Liver (tissue), 3 donors: ENCODE measurements around the gene PRSS1.

Source experiments
- FOXA1 ChIP-seq: IDR thresholded peaks from 2 replicates; pipeline ENCODE4 v1.6.1; 2016; ENCODE audit warnings: antibody characterized with exemption
- GABPA ChIP-seq, 2 donors: IDR thresholded peaks in 1 of 2; conservative IDR thresholded peaks in 1 of 2; 2 replicates each; pipeline ENCODE4 v1.6.1; 2016; ENCODE audit warnings: antibody characterized with exemption in 2 of 2, mild to moderate bottlenecking in 1 of 2, moderate library complexity in 1 of 2
- NR2F2 ChIP-seq: IDR thresholded peaks from 2 replicates; pipeline ENCODE4 v1.6.1; 2016; ENCODE audit warnings: antibody characterized with exemption
- REST ChIP-seq: IDR thresholded peaks from 2 replicates; pipeline ENCODE4 v1.6.1; 2016; ENCODE audit warnings: antibody characterized with exemption, mild to moderate bottlenecking
- TAF1 ChIP-seq: conservative IDR thresholded peaks from 2 replicates; pipeline ENCODE4 v1.6.1; 2016; ENCODE audit warnings: antibody characterized with exemption, mild to moderate bottlenecking
- YY1 ChIP-seq: IDR thresholded peaks from 2 replicates; pipeline ENCODE4 v1.6.1; 2016; ENCODE audit warnings: antibody characterized with exemption, mild to moderate bottlenecking
- TF ChIP-seq, protein P1 (sequence below): fragments of 150-350 bp; IDR thresholded peaks from 2 replicates; pipeline ENCODE4 v1.5.1; 2017; ENCODE audit warnings: improper control_type of control experiment, low read depth, low read length; ENCODE audit not compliant: missing input control
- TF ChIP-seq, protein P2 (sequence below): IDR thresholded peaks from 2 replicates; pipeline ENCODE4 v1.6.1; 2016; ENCODE audit warnings: antibody characterized with exemption
- donor health status: healthy.
- donor health status: healthy.

GRCh38 chr7:142793156-142793555 lies 43.9 kb downstream of the PRSS1 start:
- TF ChIP-seq, protein P1, sequence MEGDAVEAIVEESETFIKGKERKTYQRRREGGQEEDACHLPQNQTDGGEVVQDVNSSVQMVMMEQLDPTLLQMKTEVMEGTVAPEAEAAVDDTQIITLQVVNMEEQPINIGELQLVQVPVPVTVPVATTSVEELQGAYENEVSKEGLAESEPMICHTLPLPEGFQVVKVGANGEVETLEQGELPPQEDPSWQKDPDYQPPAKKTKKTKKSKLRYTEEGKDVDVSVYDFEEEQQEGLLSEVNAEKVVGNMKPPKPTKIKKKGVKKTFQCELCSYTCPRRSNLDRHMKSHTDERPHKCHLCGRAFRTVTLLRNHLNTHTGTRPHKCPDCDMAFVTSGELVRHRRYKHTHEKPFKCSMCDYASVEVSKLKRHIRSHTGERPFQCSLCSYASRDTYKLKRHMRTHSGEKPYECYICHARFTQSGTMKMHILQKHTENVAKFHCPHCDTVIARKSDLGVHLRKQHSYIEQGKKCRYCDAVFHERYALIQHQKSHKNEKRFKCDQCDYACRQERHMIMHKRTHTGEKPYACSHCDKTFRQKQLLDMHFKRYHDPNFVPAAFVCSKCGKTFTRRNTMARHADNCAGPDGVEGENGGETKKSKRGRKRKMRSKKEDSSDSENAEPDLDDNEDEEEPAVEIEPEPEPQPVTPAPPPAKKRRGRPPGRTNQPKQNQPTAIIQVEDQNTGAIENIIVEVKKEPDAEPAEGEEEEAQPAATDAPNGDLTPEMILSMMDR: no peak
- TF ChIP-seq, protein P2, sequence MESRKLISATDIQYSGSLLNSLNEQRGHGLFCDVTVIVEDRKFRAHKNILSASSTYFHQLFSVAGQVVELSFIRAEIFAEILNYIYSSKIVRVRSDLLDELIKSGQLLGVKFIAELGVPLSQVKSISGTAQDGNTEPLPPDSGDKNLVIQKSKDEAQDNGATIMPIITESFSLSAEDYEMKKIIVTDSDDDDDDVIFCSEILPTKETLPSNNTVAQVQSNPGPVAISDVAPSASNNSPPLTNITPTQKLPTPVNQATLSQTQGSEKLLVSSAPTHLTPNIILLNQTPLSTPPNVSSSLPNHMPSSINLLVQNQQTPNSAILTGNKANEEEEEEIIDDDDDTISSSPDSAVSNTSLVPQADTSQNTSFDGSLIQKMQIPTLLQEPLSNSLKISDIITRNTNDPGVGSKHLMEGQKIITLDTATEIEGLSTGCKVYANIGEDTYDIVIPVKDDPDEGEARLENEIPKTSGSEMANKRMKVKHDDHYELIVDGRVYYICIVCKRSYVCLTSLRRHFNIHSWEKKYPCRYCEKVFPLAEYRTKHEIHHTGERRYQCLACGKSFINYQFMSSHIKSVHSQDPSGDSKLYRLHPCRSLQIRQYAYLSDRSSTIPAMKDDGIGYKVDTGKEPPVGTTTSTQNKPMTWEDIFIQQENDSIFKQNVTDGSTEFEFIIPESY: no peak
- TF ChIP-seq REST: no peak
- TF ChIP-seq NR2F2: no peak
- TF ChIP-seq YY1: no peak
- TF ChIP-seq TAF1: no peak
- TF ChIP-seq GABPA (IDR thresholded peaks at IDR 0.05 in 1 of 2, conservative IDR thresholded peaks at IDR 0.05 in 1 of 2): no peak
- no peak for TF ChIP-seq FOXA1
